GM13977 (cell line): ENCODE measurements around the gene DNAJB4.
A peak's percentile ranks its signal among the peaks of the same experiment; 100 is the strongest.

Experiments used
- DNase-seq: peaks from one replicate; pipeline ENCODE4 v3.0.0; 2012; ENCODE audit warnings: low spot score
- in situ Hi-C: fragments of 300-500 bp; cut with MboI; formaldehyde crosslinking; loops from one replicate; pipeline ENCODE4 v1.12.0; 2022; ENCODE audit warnings: low sequenced_read_pairs, low pct_unique_long_range_greater_than_20kb, mixed read lengths, inconsistent platforms; ENCODE audit not compliant: unreplicated experiment
- TF ChIP-seq, protein P1 (sequence below): IDR thresholded peaks from 2 replicates; pipeline ENCODE4 v1.5.1; 2012; ENCODE audit warnings: mild to moderate bottlenecking, control low read depth; ENCODE audit not compliant: insufficient read depth; ENCODE audit errors: extremely low read depth, missing control alignments

The DNAJB4 gene

DNA sequence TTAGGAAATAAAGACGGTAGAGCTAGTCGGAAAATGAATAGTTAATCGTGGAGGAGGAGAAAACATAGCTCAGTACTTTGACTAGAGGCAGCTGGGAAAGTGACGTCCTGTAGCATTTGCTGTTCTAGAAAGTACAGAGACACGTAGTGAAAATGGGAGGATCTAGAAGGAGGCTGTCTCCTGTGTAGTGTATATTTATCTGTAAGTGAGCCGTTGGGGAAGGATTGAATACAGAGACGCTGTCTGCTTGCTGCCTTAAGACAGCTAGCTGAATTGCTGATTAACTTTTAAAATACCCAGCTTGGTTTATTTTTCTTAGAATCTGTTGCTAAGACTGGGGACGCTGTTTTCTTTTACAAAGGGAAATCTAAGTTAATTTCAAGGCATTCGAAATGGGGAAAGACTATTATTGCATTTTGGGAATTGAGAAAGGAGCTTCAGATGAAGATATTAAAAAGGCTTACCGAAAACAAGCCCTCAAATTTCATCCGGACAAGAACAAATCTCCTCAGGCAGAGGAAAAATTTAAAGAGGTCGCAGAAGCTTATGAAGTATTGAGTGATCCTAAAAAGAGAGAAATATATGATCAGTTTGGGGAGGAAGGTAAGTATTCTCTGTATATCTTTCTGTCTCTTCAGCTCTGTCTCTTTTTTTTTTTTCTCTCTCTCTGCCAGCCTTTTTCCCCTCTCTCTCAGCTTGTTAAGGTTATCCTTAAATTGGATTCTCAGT is at the start of gene DNAJB4:
TSS of gene DNAJB4 (plus strand) at position 221 of the 729 bp plus-strand sequence. CDS start at position 393, 172 bp downstream.
- in situ Hi-C loops, result no loop called here
- DNase-seq, result peak; percentile 77
- TF ChIP-seq, protein P1, sequence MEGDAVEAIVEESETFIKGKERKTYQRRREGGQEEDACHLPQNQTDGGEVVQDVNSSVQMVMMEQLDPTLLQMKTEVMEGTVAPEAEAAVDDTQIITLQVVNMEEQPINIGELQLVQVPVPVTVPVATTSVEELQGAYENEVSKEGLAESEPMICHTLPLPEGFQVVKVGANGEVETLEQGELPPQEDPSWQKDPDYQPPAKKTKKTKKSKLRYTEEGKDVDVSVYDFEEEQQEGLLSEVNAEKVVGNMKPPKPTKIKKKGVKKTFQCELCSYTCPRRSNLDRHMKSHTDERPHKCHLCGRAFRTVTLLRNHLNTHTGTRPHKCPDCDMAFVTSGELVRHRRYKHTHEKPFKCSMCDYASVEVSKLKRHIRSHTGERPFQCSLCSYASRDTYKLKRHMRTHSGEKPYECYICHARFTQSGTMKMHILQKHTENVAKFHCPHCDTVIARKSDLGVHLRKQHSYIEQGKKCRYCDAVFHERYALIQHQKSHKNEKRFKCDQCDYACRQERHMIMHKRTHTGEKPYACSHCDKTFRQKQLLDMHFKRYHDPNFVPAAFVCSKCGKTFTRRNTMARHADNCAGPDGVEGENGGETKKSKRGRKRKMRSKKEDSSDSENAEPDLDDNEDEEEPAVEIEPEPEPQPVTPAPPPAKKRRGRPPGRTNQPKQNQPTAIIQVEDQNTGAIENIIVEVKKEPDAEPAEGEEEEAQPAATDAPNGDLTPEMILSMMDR, result no peak

DNA sequence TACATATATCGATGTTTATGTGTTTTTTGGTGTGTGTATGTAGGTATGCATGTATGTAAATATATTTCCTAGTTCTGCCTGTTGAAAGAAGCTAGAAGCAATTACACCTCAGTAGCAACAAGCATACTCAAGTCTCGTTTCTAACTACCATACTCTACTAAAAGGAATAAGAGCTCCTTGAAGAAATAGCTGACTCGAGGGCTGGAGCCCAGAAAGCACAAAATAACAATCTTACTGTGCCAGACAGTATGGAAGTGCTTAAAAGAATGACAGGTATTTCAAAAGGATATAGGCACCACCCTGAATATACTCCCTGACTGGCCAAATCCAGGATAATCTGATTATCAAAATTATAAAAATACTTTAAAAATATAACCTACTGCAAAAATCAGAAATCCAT is 49.0 kb upstream of the DNAJB4 start:
- DNase-seq, result no peak
- in situ Hi-C loops, result no loop called here
- TF ChIP-seq, protein P1, result no peak

DNA sequence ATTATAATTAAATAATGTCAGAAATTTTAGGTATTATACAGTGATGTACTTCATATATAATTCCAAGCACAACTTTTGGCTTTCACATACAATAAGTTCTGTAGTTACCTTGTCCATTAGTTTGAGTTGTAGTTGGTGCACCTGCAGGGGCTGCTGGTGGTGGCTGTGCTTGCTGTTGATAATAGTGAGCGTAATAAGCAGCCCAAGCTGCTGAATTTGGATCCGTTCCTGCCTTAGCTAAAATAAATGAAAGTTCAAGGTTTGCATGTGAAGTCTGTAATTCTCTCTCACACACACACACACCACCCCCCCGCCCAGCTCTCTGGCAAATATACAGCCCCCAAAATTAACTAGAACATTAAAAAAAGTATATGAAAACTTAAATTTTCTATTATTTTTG is 48.3 kb upstream of the DNAJB4 start:
- TF ChIP-seq, protein P1, result no peak
- DNase-seq, result no peak
- in situ Hi-C loops, result no loop called here

DNA sequence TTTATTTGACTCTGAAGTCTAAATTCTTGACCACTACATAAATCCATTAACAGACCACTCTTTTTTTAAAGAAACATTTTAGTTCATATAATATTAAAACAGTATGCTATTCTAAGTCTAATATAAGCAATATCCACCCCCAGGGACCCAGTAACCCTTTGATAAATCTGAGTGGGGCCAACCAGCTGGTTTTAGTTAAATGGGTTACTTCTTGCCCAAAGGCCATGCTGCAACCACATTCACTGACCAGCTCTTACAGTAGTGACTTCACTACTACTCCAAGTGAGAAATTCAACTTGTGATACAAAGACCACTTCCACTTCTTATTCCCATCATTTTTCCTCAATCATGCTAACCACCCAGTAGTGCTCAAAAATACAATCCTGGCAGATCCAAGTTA is 46.3 kb upstream of the DNAJB4 start:
- TF ChIP-seq, protein P1, result no peak
- no peak for DNase-seq
- in situ Hi-C loops, result no loop called here

DNA sequence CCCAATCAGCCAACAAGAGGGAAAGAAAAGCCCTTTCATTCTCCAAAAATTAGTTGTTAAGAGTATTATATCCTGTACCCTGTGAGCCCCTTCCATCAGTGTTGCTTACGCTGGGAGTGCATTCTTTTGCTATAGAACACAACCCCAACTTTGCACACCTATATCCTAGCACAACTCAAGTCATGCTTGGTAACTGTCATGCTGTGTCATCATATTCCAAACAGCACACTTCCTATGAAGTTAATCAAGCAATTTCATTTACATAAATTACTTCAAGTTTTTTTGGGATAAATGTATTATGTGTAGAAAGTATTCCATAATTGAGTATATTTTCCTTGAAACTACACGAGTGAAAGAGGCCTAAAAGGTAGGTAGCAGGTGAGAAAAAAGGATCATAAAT is 45.9 kb upstream of the DNAJB4 start:
- TF ChIP-seq, protein P1, result no peak
- in situ Hi-C loops, result no loop called here
- DNase-seq, result no peak

DNA sequence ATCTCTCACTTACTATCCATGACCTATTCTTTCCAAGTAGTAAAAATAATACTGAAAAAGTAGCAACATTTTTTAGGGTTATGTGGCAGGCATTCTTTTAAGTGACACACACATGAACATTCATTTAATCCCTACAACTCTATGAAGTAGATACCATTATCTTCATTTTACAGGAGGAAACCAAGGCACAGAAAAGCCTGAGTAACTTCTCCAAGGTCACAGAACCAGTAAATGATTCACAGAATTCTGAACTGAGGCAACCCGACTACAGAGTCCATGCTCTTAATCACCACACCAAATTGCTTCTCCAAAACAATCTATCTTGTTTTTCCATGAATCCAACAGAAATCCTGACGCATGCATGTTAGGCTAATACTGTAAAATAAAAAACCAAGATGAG is 43.3 kb upstream of the DNAJB4 start:
- TF ChIP-seq, protein P1, result no peak
- DNase-seq, result no peak
- in situ Hi-C loops, result no loop called here
